ENCODE data around the gene ELMO1. TPM values are rescaled to one million over a fixed set of nuclear protein-coding genes. Genes with fewer than 3 reads are reported as not detected.

Gene ELMO1
- total and polyA plus RNA-seq, 2 of the 13 experiments (the other 11 are each of a cell fraction or from before 2014, with no cell fraction given) = 0.11 to 0.17 TPM

GRCh38 chr7:37031571-37032257 is 416.9 kb downstream of the ELMO1 start (continued):
- TF ChIP-seq, protein P1, sequence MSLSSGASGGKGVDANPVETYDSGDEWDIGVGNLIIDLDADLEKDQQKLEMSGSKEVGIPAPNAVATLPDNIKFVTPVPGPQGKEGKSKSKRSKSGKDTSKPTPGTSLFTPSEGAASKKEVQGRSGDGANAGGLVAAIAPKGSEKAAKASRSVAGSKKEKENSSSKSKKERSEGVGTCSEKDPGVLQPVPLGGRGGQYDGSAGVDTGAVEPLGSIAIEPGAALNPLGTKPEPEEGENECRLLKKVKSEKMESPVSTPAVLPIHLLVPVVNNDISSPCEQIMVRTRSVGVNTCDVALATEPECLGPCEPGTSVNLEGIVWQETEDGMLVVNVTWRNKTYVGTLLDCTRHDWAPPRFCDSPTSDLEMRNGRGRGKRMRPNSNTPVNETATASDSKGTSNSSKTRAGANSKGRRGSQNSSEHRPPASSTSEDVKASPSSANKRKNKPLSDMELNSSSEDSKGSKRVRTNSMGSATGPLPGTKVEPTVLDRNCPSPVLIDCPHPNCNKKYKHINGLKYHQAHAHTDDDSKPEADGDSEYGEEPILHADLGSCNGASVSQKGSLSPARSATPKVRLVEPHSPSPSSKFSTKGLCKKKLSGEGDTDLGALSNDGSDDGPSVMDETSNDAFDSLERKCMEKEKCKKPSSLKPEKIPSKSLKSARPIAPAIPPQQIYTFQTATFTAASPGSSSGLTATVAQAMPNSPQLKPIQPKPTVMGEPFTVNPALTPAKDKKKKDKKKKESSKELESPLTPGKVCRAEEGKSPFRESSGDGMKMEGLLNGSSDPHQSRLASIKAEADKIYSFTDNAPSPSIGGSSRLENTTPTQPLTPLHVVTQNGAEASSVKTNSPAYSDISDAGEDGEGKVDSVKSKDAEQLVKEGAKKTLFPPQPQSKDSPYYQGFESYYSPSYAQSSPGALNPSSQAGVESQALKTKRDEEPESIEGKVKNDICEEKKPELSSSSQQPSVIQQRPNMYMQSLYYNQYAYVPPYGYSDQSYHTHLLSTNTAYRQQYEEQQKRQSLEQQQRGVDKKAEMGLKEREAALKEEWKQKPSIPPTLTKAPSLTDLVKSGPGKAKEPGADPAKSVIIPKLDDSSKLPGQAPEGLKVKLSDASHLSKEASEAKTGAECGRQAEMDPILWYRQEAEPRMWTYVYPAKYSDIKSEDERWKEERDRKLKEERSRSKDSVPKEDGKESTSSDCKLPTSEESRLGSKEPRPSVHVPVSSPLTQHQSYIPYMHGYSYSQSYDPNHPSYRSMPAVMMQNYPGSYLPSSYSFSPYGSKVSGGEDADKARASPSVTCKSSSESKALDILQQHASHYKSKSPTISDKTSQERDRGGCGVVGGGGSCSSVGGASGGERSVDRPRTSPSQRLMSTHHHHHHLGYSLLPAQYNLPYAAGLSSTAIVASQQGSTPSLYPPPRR (CRISPR knock-in tag; IDR thresholded peaks at IDR 0.05; ENCODE audit: borderline replicate concordance) = 0 out of 2 replicates have a peak, but pooled peaks have one; percentile 38
- TF ChIP-seq MEF2D (CRISPR knock-in tag; IDR thresholded peaks at IDR 0.05) = peak; percentile 81
- peak; percentile 58; the same call in 1 of the 2 replicates for TF ChIP-seq FOXK1 (CRISPR knock-in tag; IDR thresholded peaks at IDR 0.05; ENCODE audit: borderline replicate concordance, low read depth)
- peak; percentile 43; the same call in 1 of the 2 replicates for TF ChIP-seq THRA (CRISPR knock-in tag; IDR thresholded peaks at IDR 0.05; ENCODE audit: borderline replicate concordance)
- peak in 1 of 2 experiments; percentile 50; a peak in 1 of 4 replicates for TF ChIP-seq ATF4 (CRISPR knock-in tag; IDR thresholded peaks at IDR 0.05)
- TF ChIP-seq SUZ12 (IDR thresholded peaks at IDR 0.05; ENCODE audit: low read depth, low read length) = no peak
- TF ChIP-seq, protein P2, sequence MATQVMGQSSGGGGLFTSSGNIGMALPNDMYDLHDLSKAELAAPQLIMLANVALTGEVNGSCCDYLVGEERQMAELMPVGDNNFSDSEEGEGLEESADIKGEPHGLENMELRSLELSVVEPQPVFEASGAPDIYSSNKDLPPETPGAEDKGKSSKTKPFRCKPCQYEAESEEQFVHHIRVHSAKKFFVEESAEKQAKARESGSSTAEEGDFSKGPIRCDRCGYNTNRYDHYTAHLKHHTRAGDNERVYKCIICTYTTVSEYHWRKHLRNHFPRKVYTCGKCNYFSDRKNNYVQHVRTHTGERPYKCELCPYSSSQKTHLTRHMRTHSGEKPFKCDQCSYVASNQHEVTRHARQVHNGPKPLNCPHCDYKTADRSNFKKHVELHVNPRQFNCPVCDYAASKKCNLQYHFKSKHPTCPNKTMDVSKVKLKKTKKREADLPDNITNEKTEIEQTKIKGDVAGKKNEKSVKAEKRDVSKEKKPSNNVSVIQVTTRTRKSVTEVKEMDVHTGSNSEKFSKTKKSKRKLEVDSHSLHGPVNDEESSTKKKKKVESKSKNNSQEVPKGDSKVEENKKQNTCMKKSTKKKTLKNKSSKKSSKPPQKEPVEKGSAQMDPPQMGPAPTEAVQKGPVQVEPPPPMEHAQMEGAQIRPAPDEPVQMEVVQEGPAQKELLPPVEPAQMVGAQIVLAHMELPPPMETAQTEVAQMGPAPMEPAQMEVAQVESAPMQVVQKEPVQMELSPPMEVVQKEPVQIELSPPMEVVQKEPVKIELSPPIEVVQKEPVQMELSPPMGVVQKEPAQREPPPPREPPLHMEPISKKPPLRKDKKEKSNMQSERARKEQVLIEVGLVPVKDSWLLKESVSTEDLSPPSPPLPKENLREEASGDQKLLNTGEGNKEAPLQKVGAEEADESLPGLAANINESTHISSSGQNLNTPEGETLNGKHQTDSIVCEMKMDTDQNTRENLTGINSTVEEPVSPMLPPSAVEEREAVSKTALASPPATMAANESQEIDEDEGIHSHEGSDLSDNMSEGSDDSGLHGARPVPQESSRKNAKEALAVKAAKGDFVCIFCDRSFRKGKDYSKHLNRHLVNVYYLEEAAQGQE (IDR thresholded peaks at IDR 0.05; ENCODE audit: borderline replicate concordance in 1 of 2, low read depth in 1 of 2, low read length in 2 of 2) = no peak
- 0 out of 2 replicates have a peak, but pooled peaks have one; percentile 19 for TF ChIP-seq ZKSCAN8 (CRISPR knock-in tag; IDR thresholded peaks at IDR 0.05; ENCODE audit: borderline replicate concordance)
- TF ChIP-seq TBX2 (CRISPR knock-in tag; IDR thresholded peaks at IDR 0.05; ENCODE audit: borderline replicate concordance) = peak; percentile 76
- no peak for TF ChIP-seq ELF4 (CRISPR knock-in tag; IDR thresholded peaks at IDR 0.05; ENCODE audit: borderline replicate concordance)
- TF ChIP-seq FOXA3 (CRISPR knock-in tag; IDR thresholded peaks at IDR 0.05) = peak; percentile 72
- peak; percentile 73 for TF ChIP-seq PAXIP1 (CRISPR knock-in tag; conservative IDR thresholded peaks at IDR 0.05)

Measured in HepG2 (cell line).